OCI-LY3 (cell line): ENCODE results near the gene CCDC59.
"Not testable (repeated sequence)": the region's sequence is repeated elsewhere in the genome, so short reads cannot be mapped to it uniquely, and the experiment has no call there.

Source experiments
- H2AFZ ChIP-seq: fragments of 200-600, 300-600 bp; shearing (Covaris generic); 2 replicates; pipeline ENCODE4 v1.6.0; 2014; ENCODE audit warnings: antibody characterized with exemption, low read depth, low read length
- H3K27ac ChIP-seq: fragments of 200-600, 300-600 bp; sonication (generic); 2 replicates; pipeline ENCODE4 v1.5.1; 2014; ENCODE audit warnings: mild to moderate bottlenecking, low read length, moderate library complexity, mixed read lengths
- H3K27me3 ChIP-seq: fragments of 200-600, 300-600 bp; sonication (generic); 2 replicates; pipeline ENCODE4 v1.6.1; 2014; ENCODE audit warnings: low read depth, low read length, mixed read lengths
- H3K36me3 ChIP-seq: fragments of 200-600, 300-600 bp; sonication (generic); replicated peaks from 2 replicates; pipeline ENCODE3; 2014; ENCODE audit warnings: low read depth, low read length, mixed read lengths
- H3K4me1 ChIP-seq: fragments of 300-600, 200-600 bp; sonication (generic); 2 replicates; pipeline ENCODE4 v1.6.1; 2014; ENCODE audit warnings: low read length, mixed read lengths
- H3K4me2 ChIP-seq: fragments of 200-600, 300-600 bp; sonication (generic); 2 replicates; pipeline ENCODE4 v1.6.1; 2014; ENCODE audit warnings: low read length, mixed read lengths
- H3K4me3 ChIP-seq: fragments of 300-600, 200-600 bp; sonication (generic); 2 replicates; pipeline ENCODE4 v1.5.1; 2014; ENCODE audit warnings: antibody characterized with exemption, mild to moderate bottlenecking, low read length, moderate library complexity
- H3K79me2 ChIP-seq: fragments of 300-600, 200-600 bp; shearing (Covaris generic); 2 replicates; pipeline ENCODE4 v1.6.1; 2014; ENCODE audit warnings: mild to moderate bottlenecking, low read length, mixed read lengths
- H3K9ac ChIP-seq: fragments of 300-600, 200-600 bp; shearing (Covaris generic); 2 replicates; pipeline ENCODE4 v1.6.0; 2014; ENCODE audit warnings: mild to moderate bottlenecking, low read length, moderate library complexity
- H3K9me3 ChIP-seq: fragments of 200-600, 300-600 bp; shearing (Covaris generic); 2 replicates; pipeline ENCODE4 v1.6.1; 2014; ENCODE audit warnings: low read length, mixed read lengths; ENCODE audit not compliant: insufficient read depth
- H4K20me1 ChIP-seq: fragments of 200-600, 300-600 bp; sonication (generic); 2 replicates; pipeline ENCODE4 v1.6.1; 2016; ENCODE audit warnings: low read length, mixed read lengths; ENCODE audit not compliant: insufficient read depth
- EZH2phosphoT487 ChIP-seq: fragments of 200-600 bp; shearing (Covaris generic); IDR thresholded peaks from 2 replicates; pipeline ENCODE4 v1.6.1; 2018; ENCODE audit warnings: antibody characterized with exemption, mixed run types, low read depth
- TF ChIP-seq, protein P1 (sequence below): fragments of 200-600, 300-600 bp; sonication (generic); IDR thresholded peaks from 2 replicates; pipeline ENCODE4 v1.5.1; 2014; ENCODE audit warnings: antibody characterized with exemption, low read length, low read depth

CCDC59 gene

DNA sequence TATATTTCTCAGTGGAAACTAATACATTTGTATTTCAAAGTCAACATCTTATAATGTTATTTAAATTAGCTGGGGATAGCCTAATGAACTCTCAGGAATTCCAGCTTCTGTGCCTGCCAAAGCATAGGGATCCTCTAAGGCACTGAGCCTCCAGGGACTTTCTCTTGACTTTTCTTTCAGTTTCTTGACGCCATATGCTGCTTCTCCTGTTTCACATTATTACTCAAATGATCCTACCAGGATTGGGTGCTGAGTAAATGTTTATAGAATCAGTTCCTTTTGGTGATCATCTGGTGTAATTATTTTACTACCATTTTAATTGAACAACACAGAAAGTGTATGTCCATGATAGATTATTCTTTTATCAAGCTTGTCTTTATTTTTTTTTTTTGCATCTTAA lies 8.0 kb upstream of the CCDC59 start:
- peaks cover 30% of the 10 kb centered on the region for H3K79me2 ChIP-seq
- no peaks in the 10 kb centered on the region for H3K36me3 ChIP-seq
- peak overlapping the region; percentile 59 for H3K4me2 ChIP-seq
- no peak overlapping the region for H2AFZ ChIP-seq
- TF ChIP-seq EZH2phosphoT487, result no peak
- TF ChIP-seq, protein P1, sequence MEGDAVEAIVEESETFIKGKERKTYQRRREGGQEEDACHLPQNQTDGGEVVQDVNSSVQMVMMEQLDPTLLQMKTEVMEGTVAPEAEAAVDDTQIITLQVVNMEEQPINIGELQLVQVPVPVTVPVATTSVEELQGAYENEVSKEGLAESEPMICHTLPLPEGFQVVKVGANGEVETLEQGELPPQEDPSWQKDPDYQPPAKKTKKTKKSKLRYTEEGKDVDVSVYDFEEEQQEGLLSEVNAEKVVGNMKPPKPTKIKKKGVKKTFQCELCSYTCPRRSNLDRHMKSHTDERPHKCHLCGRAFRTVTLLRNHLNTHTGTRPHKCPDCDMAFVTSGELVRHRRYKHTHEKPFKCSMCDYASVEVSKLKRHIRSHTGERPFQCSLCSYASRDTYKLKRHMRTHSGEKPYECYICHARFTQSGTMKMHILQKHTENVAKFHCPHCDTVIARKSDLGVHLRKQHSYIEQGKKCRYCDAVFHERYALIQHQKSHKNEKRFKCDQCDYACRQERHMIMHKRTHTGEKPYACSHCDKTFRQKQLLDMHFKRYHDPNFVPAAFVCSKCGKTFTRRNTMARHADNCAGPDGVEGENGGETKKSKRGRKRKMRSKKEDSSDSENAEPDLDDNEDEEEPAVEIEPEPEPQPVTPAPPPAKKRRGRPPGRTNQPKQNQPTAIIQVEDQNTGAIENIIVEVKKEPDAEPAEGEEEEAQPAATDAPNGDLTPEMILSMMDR, result no peak
- H3K4me3 ChIP-seq, result peak overlapping the region; percentile 28; the same call in 1 of the 2 replicates
- no peaks in the 10 kb centered on the region for H3K27me3 ChIP-seq
- H3K4me1 ChIP-seq, result peaks cover 49% of the 10 kb centered on the region
- H4K20me1 ChIP-seq, result no peaks in the 10 kb centered on the region
- no peaks in the 10 kb centered on the region for H3K9me3 ChIP-seq
- peak overlapping the region; percentile 49 for H3K27ac ChIP-seq
- no peak overlapping the region for H3K9ac ChIP-seq

DNA sequence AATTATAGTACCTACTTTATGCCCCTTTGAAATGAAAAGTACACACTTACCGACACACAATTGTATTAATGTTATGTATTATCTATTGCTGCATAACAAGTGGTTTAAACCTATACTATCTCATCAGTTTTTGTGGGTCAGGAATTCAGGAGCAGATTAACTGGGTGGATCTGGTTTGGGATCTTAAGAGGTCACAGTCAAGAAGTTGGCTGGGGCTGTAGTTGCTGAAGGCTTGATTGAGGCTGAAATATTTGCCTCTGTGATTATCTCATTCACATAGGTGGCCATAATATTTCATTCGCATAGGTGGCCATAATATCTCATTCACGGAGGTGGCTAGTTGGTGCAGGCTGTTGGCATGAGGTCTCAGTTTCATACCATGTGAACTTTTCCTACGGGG lies 5.8 kb upstream of the CCDC59 start:
- peaks cover 58% of the 10 kb centered on the region for H3K4me1 ChIP-seq
- H3K27me3 ChIP-seq, result no peaks in the 10 kb centered on the region
- peak overlapping the region; percentile 65 for H3K27ac ChIP-seq
- TF ChIP-seq EZH2phosphoT487, result no peak
- TF ChIP-seq, protein P1, result no peak
- H4K20me1 ChIP-seq, result no peaks in the 10 kb centered on the region
- H3K9ac ChIP-seq, result no peak overlapping the region
- no peak overlapping the region for H3K4me3 ChIP-seq
- H3K9me3 ChIP-seq, result no peaks in the 10 kb centered on the region
- H3K4me2 ChIP-seq, result peak overlapping the region; percentile 34
- H3K79me2 ChIP-seq, result peaks cover 40% of the 10 kb centered on the region
- H2AFZ ChIP-seq, result no peak overlapping the region
- no peaks in the 10 kb centered on the region for H3K36me3 ChIP-seq

DNA sequence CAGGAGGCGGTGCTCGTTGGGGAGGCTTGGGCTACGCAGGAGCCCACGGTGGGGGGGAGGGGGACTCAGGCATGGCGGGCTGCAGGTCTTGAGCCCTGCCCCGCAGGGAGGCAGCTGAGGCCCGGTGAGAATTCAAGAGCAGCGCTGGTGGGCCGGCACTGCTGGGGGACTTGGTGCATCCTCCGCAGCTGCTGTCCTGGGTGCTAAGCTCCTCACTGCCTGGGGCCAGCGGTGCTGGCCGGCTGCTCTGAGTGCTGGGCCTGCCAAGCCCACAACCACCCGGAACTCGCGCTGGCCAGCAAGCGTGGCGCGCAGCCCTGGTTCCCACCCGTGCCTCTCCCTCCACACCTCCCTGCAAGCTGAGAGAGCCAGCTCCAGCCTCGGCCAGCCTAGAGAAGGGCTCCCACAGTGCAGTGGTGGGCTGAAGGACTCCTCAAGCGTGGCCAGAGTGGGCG lies 3.3 kb upstream of the CCDC59 start:
- H3K4me1 ChIP-seq, result peaks cover 50% of the 10 kb centered on the region
- no peak overlapping the region for H2AFZ ChIP-seq
- H3K79me2 ChIP-seq, result peaks cover 50% of the 10 kb centered on the region
- no peak overlapping the region for H3K4me3 ChIP-seq
- no peaks in the 10 kb centered on the region for H4K20me1 ChIP-seq
- no peak for TF ChIP-seq EZH2phosphoT487
- TF ChIP-seq, protein P1, result no peak
- no peak overlapping the region for H3K4me2 ChIP-seq
- H3K36me3 ChIP-seq, result peaks cover 1% of the 10 kb centered on the region
- H3K9ac ChIP-seq, result no peak overlapping the region
- H3K27me3 ChIP-seq, result no peaks in the 10 kb centered on the region
- no peak overlapping the region for H3K27ac ChIP-seq
- H3K9me3 ChIP-seq, result no peaks in the 10 kb centered on the region

DNA sequence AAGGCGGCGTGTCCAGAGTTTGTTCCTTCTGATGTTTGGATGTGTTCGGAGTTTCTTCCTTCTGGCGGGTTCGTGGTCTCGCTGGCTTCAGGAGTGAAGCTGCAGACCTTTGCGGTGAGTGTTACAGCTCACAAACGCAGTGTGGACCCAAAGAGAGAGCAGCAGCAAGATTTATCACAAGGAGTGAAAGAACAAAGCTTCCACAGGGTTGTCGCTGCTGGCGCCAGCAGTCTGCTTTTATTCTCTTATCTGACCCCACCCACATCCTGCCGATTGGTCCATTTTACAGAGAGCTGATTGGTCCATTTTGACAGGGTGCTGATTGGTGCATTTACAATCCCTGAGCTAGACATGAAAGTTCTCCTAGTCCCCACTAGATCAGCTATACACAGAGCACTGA lies 2.6 kb upstream of the CCDC59 start:
- H3K4me2 ChIP-seq, H4K20me1 ChIP-seq, H3K27ac ChIP-seq, H3K36me3 ChIP-seq, H2AFZ ChIP-seq, H3K27me3 ChIP-seq, H3K9me3 ChIP-seq, H3K4me3 ChIP-seq, H3K9ac ChIP-seq: not testable (repeated sequence)
- H3K4me1 ChIP-seq, result peaks cover 49% of the 10 kb centered on the region
- H3K79me2 ChIP-seq, result peaks cover 57% of the 10 kb centered on the region

DNA sequence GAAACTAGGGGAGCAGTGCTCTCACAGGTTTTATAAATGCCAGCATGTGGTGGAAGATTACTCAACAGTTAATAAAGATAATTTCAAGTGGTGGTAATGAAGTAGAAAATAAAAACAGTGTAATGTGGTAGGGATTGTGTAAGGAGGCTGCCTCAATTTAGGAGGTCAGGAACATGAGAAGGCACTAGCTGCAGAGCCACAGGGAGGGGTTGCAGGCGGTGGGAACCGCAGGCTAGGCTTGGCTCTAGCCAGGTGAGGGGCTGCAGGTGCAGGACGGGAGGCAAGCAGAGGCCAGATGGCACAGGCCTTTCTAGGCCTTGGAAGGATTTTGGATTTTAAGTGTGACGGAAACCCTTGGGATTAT lies 910 bp upstream of the CCDC59 start:
- H3K4me3 ChIP-seq, result peak overlapping the region; percentile 96
- no peak overlapping the region for H3K27ac ChIP-seq
- H2AFZ ChIP-seq, result peak overlapping the region; percentile 89
- H3K4me2 ChIP-seq, result peak overlapping the region; percentile 90
- peaks cover 59% of the 10 kb centered on the region for H3K79me2 ChIP-seq
- H3K27me3 ChIP-seq, result no peaks in the 10 kb centered on the region
- no peak for TF ChIP-seq EZH2phosphoT487
- TF ChIP-seq, protein P1, result no peak
- no peaks in the 10 kb centered on the region for H4K20me1 ChIP-seq
- peaks cover 38% of the 10 kb centered on the region for H3K4me1 ChIP-seq
- H3K36me3 ChIP-seq, result peaks cover 13% of the 10 kb centered on the region
- no peaks in the 10 kb centered on the region for H3K9me3 ChIP-seq
- peak overlapping the region; percentile 68 for H3K9ac ChIP-seq
